GM12865 (cell line): ENCODE measurements around the gene ZNF749.

Experiments used
- DNase-seq: peaks from one replicate; pipeline ENCODE4 v3.0.0; 2010; ENCODE audit warnings: low read depth
- H3K4me3 ChIP-seq: 2 replicates; pipeline ENCODE4 v1.5.1; 2011; ENCODE audit warnings: mild to moderate bottlenecking, low read depth, low read length, control low read depth
- TF ChIP-seq, protein P1 (sequence below): IDR thresholded peaks from 2 replicates; pipeline ENCODE4 v1.5.1; 2011; ENCODE audit warnings: low read length, control low read depth, low read depth, inconsistent platforms; ENCODE audit not compliant: insufficient read depth; ENCODE audit errors: missing control alignments

ZNF749 gene

DNA sequence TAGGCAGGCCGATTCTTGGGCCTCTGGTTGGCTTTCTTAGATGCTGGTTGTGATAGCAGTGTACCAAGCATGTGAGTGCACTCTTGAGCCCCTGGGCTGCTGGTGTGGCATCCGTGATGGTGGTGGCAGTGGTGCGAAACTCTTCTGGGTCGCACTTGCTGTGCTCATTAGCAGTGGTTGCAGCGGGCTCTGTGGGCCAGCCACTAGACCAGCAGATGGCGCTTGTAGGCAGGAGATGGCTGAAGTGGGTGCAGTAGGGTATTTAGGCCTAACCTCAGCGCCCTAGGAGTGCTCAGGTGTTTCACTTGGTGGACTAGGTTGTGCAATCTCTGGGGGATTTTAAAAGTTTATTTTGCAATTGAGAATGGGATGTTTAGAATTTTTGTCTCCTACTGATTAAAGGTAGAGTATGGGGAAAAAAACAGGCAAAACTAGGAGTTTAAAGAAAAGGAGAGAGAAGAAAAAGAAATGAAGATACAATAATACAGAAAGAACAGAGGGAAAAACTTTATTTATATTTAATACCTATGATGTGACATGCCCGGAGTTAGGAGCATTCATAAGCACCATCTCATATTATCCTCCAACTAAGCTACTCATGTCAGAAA, 28.5 kb upstream of the ZNF749 start:
- TF ChIP-seq, protein P1, sequence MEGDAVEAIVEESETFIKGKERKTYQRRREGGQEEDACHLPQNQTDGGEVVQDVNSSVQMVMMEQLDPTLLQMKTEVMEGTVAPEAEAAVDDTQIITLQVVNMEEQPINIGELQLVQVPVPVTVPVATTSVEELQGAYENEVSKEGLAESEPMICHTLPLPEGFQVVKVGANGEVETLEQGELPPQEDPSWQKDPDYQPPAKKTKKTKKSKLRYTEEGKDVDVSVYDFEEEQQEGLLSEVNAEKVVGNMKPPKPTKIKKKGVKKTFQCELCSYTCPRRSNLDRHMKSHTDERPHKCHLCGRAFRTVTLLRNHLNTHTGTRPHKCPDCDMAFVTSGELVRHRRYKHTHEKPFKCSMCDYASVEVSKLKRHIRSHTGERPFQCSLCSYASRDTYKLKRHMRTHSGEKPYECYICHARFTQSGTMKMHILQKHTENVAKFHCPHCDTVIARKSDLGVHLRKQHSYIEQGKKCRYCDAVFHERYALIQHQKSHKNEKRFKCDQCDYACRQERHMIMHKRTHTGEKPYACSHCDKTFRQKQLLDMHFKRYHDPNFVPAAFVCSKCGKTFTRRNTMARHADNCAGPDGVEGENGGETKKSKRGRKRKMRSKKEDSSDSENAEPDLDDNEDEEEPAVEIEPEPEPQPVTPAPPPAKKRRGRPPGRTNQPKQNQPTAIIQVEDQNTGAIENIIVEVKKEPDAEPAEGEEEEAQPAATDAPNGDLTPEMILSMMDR: peak; percentile 62
- H3K4me3 ChIP-seq: no peak overlapping the region
- peak; percentile 64 for DNase-seq

DNA sequence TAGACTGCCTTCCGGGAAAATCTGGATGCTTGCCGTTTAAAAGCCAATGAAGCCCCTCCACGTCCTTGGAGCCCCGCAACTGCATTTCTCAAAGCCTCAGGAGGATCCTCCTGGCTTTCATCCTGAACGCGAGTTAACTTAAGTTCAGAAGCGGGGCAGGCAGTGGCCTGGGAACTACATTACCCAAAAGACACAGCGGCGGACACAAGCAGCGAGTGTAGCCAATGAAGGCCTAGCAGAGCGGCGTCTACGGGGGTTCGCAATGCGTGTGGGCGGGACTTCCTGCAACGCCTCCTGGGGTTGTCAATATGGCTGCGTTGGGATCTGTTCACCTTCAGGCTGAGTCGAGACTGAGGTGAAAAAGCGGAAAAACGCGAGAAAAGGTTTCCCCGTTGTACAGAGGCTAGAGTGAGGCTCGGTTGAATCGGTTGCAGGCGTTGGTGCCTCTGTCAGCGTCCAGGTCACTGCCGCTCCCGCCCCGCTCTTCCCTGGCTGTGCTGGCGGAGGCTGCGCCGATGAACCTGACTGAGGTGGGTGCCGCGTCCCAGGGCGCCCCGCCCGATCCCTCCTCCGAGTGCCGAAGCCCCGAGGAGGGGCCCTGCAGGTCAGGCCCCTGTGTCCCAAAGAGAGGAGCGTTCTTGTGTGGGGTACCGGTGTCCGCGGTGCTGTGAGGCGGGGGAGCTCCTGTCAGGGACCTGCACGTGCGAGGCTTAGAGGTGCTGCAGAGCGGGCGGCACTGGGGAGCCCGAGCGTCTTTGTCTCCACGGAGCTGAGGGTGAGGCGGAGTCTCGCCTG, 24.1 kb upstream of the ZNF749 start, which contains the start of gene ZNF17:
ZNF17 (plus strand) TSS at position 285 of the 795 bp plus-strand sequence. CDS start 2,455 bp downstream, outside the sequence.
- peak within 1 kb of the TSS; percentile 74 for H3K4me3 ChIP-seq
- peak; percentile 96 for DNase-seq
- TF ChIP-seq, protein P1: no peak

DNA sequence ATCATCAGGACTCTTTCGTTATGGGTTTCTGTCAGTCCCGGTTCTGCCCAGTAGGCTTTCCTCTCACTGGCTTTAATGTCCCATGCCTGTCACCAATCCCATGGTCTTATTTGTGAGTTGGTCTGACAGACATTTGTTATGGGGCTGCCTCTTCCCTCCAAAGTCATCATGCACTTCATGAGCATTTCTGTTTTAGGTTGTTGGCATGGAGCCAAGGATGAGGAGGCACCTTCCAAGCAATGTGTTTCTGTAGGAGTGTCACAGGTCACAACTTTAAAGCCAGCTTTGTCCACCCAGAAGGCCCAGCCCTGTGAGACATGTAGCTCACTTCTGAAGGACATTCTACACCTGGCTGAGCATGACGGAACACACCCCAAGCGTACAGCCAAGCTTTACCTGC, 15.7 kb upstream of the ZNF749 start:
- no peak overlapping the region for H3K4me3 ChIP-seq
- DNase-seq: no peak
- TF ChIP-seq, protein P1: no peak

DNA sequence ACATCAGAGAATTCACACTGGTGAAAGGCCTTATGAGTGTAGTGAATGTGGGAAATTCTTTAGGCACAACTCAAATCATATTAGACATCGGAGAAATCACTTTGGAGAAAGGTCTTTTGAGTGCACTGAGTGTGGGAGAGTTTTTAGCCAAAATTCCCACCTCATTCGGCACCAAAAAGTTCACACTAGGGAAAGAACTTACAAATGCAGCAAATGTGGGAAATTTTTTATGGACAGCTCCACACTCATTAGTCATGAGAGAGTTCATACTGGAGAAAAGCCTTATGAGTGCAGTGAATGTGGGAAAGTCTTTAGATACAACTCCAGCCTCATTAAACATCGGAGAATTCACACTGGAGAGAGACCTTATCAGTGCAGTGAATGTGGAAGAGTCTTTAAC, 14.1 kb upstream of the ZNF749 start:
- no peak overlapping the region for H3K4me3 ChIP-seq
- TF ChIP-seq, protein P1: no peak
- DNase-seq: no peak

DNA sequence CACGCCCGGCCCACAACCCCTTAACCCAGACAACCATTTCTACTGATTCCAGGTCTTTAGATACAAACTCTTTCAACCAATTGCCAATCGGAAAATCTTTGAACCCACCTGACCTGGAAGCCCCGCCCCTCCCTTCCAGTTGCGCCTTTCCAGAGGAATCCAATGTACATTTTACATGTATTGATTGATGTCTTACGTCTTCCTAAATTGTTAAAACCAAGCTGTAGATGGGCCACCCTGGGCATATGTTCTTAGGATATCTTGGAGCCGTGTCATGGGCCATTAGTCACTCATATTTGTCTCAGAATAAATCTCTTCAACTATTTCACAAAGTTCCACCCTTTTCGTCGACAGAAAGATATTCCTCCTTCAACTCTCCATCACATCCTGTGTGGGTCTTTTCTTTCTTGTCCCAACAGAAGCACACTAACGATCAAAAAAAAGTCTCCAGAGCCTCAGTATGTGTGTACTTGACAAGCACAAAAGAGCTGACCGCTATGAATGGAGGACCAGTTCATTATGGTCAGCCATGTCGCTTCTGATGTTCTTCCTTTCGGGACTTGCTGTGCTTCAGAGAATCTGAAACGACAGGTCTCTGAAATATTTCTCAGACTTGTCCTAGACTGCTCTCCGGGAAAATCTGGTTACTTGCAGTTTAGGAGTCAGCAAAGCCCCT, 601 bp upstream of the ZNF749 start:
- TF ChIP-seq, protein P1: no peak
- no peak for DNase-seq

DNA sequence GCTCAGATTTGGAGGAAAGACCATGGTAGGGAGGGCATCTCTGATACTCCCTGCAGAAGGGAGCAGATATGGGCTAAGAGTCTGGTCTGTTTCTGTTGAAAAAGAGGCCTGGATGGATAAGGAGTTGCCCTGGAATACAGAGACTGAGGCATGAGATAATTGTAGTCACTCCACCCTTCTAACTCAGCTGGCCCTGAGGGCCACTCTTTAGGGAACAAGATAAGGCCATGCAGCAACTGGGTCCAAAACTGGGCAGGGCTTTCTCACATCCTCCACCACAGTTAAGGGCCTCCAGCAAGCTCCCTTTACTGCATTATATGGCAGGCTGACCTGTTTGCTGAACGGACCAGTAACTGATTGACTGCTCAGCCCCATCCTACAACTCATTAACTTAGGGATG, 1.3 kb downstream of the ZNF749 start:
- TF ChIP-seq, protein P1: no peak

More for the DNA sequence above, 601 bp upstream of the ZNF749 start:
- H3K4me3 ChIP-seq: peak overlapping the region; percentile 54

More for the DNA sequence above, 1.3 kb downstream of the ZNF749 start:
- peak overlapping the region; percentile 93 for H3K4me3 ChIP-seq
- DNase-seq: no peak
